Measurements from ENCODE around the gene CNTNAP5.

CNTNAP5 gene

DNA sequence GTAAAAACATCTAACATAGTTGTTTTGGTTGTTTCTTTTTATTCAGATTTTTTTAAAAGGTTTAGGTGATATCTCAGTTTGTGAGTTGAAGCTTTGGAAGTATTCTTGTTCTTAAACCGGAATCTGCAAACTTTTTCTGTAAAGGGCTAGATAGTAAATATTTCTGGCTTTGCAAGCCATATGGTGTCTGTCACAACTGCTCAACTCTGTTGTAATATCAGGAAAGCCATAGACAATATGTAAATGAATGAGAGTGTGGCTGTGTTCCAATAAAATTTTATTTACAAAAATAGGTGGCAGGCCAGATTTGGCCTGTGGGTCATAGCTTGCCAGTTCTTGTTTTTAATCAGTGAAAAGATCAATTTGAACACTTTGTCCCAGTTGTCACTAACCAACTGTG lies 134.1 kb downstream of the CNTNAP5 start:
- DNase-seq (ENCODE audit: low read depth) = no peak

GRCh38 chr2:124161542-124161941 lies 136.5 kb downstream of the CNTNAP5 start:
- no peak for DNase-seq (ENCODE audit: low read depth)

- no peak for DNase-seq (ENCODE audit: low read depth)
Observed at GRCh38 chr2:124162256-124162655, 137.2 kb downstream of the CNTNAP5 start.

DNA sequence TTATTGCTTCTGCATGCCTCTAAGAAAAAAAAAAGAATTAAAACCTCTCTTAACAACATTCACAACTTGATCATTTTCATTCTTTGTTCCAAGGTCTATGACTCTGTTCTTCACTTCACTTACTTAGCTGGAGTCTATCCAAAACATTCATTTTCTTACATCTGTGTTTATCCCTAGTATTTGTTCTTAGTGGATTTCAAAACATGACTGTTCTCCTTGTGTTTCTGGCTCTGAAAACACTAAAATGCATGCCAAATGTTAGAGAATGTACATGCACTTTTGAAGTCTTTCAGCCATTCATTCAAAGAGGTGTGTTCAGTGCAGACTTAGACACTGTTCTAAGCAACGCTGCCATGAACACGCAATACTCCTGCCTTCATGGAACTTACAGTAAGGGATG lies 138.8 kb downstream of the CNTNAP5 start:
- DNase-seq (ENCODE audit: low read depth) = no peak

DNA sequence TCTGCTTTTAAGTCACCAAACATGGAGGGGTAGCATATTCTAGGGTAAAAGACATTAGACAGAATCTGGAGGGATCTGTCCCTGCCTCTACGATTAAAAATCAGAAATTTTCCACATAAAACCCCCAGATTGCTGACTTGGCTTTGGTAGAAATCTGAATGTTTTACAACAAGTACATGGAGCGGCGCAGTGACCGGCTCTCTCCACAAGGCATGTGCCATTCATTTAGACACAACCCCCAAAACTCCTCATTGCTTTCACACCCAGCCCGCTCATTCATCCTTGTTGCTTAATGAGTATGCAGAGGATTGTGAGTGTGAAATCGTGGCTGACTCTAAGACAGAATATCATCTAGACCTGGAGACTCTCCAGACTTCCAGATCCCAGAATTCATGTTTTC lies 140.6 kb downstream of the CNTNAP5 start:
- DNase-seq (ENCODE audit: low read depth) = no peak

GRCh38 chr2:124171472-124172063 lies 146.5 kb downstream of the CNTNAP5 start:
- no peak for DNase-seq (ENCODE audit: low read depth)

GRCh38 chr2:124178719-124179118 lies 153.6 kb downstream of the CNTNAP5 start:
- no peak for DNase-seq (ENCODE audit: low read depth)

DNA sequence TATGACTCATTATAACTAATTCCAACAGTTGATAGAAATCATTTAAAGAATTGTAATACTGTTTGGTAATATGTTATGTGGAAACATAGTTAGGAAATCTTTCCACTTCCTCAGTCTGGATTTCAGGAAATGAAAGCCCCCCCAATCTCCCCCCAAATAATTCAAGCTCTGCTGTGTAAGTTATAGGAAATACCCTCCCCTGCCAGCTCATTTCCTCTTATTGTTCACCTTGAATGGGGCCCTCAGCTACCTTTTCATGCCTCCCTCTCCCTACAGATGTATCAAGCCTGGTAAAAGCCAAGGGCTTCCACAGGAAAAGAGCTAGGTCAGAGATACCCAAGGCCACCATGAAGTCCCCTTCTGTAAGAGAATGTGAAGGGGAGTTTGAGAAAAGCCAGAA lies 155.5 kb downstream of the CNTNAP5 start:
- DNase-seq (ENCODE audit: low read depth) = no peak

DNA sequence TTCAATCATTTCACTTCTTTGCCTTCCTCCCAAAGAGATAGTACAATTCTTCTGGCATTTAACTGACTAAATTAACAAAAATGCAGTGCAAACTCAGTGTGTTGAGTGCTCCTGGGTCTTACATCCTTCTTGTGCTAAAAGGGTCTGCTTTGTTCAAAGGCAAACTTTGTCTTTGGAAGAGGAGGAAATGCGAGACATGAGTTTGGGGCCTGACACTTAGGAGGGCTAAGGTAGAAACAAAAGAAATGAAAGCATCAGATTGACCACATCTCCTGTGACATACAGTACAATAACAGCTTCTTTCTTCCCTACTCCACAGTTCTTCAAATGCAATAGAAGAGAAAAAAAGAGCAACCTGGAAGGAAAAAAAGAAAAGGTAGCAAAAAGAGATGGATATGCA lies 161.7 kb downstream of the CNTNAP5 start:
- DNase-seq (ENCODE audit: low read depth) = no peak

DNA sequence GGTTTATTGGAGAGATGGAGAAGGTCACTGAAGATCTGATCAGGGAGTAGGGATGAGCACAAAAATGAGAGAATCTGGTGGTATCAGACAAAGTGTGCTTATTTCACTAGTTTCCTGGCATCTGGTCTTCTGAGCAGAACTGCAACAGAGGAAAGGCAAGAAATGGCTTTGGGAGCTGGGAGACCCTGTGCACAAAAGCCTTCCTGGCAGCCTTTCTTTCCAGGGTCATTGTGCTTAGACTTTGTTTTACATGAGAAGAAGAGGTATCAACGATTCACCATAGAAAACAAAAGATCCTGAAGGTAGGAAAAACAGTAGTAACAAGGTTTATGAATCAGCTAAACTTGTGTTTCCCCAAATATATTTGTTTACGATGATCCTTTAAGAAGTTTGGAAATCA lies 162.9 kb downstream of the CNTNAP5 start:
- no peak for DNase-seq (ENCODE audit: low read depth)

GRCh38 chr2:124193706-124194105 lies 168.6 kb downstream of the CNTNAP5 start:
- DNase-seq (ENCODE audit: low read depth) = no peak

DNA sequence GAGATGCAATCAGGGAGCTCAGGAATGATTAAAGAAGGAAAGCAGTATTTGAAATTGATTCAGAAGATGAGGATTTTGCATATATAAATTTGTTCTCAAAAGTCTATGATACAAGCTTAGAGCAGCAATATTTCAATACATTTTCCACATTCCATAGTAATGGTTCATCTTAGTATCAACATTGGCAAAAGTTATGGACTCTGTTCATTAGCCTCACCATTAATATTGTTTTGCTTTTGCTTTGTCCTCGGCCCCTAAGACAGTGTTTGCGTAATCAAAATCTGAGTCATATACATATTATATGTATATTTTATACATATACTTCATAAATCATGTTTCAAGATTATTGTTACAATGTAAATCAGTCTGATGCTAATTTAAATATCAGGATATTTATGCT lies 176.6 kb downstream of the CNTNAP5 start:
- no peak for DNase-seq (ENCODE audit: low read depth)

DNA sequence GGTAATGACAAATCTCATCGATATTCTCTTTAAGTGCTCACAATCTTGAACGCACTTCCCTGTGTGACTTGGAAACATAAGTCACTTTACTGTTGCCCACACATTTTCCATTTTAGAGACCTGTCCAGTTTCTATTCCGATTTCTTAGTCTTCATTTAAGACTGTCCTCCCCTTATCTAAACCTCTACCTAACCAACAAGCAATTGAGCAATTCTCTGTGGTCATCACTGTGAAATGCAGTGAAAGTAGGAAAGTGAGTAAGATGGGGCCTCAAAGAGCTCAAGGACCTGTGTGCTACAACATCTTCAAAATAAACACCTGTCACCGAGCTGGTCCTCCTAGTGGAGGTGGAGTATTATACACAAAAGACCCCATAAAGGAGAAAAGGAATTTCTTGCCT lies 184.4 kb downstream of the CNTNAP5 start:
- no peak for DNase-seq (ENCODE audit: low read depth)

DNA sequence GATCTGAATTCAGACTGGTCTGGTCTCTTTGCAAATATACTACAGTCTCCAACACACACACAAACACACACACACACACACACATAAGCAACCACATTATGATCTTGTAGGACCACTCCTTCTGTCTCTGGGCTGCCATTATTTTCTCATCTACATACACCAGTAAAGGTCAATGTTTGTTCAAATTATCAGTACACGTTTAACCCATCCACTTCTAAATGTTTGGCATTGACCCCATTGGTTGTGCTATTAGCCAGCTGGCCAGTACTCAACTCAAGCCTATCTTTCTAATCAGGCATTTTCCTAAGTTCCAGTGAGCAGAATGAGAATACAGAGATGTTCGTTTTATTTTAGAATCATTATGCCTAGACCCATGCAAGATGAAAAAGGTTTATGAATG lies 186.4 kb downstream of the CNTNAP5 start:
- no peak for DNase-seq (ENCODE audit: low read depth)

- DNase-seq (ENCODE audit: low read depth) = no peak
Observed at GRCh38 chr2:124213977-124214587, 189.0 kb downstream of the CNTNAP5 start.

GRCh38 chr2:124246170-124246569 lies 221.1 kb downstream of the CNTNAP5 start:
- DNase-seq (ENCODE audit: low read depth) = no peak

- DNase-seq (ENCODE audit: low read depth) = no peak
Observed at GRCh38 chr2:124248386-124248785, 223.3 kb downstream of the CNTNAP5 start.

DNA sequence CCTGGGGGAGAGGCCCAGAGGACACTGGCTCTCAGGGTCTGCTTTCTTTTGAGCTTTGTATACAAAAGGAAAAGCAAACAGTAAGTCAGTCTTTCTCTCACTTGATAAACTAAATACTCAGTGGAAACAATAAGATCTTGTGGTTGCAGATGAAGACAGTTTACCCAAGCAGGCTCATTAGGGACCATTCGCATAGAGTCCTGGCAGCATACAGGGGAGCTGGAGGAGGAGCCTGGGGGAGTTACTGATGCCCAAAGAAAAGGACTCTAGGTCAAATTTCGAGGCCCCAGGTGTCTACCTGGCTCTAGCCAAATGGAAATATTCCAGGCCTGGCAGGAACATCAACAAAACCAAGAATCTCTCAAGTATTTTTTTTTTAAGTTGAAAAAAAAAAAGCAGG lies 225.3 kb downstream of the CNTNAP5 start:
- DNase-seq (ENCODE audit: low read depth) = no peak

DNA sequence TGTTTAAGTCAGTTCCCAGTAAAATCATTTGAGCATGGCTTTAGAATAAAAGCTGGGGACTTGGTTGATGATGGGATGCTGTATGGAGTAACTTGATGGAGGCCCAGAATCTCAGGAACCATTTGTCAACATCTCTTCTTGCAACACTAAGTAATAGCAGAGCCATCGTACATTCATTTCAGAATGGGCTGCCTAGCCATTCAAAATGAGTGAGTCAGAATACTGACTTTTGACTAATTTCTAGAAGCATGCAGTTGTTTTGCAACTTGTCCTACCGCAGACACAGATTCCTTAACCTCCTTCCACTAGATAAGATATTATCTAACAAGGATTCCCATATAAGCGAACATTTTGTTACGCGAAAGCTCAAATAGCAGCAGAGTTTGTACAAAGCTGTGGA lies 229.5 kb downstream of the CNTNAP5 start:
- DNase-seq (ENCODE audit: low read depth) = no peak

GRCh38 chr2:124257120-124257519 lies 232.0 kb downstream of the CNTNAP5 start:
- DNase-seq (ENCODE audit: low read depth) = no peak

GRCh38 chr2:124258140-124258880 lies 233.2 kb downstream of the CNTNAP5 start:
- DNase-seq (ENCODE audit: low read depth) = no peak

GRCh38 chr2:124261456-124261855 lies 236.4 kb downstream of the CNTNAP5 start:
- no peak for DNase-seq (ENCODE audit: low read depth)

DNA sequence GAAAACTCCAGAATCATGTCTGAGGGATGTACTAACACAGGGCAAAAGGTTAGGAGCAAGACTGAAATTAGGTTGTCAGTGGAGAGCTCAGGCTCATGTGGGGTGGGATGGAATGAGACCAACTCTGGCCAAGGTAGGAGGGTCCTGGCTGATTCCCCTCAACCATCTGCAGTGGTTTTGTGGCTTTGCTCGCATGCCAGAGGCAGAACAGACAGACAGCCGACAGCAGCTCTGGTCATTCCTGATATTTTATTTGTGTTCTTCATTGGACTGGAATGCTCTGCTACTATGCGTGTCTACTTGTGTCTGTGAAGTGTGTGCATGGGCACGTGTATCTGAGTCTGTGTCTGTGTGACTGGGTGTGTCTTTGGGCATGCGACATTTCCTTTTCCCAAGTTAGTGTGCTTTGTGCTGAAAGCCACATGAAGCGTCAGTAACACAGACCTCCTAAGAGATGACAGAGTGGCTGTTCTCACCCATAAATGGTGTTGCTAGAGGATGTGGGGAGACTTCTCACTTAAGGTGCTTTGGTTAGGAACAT lies 239.5 kb downstream of the CNTNAP5 start:
- DNase-seq (ENCODE audit: low read depth) = no peak

All from activated T-helper 9 cell treated with anti-CD3 and anti-CD28 coated beads, Interleukin-2, amount 50 U/mL, for 16 hours (primary cell).